ENCODE results near the gene PKNOX2. TPM values are rescaled to one million over a fixed set of nuclear protein-coding genes. Genes with fewer than 3 reads are reported as not detected.

PKNOX2 gene
- total and polyA plus RNA-seq, 10 of the 15 experiments (the other 5 are each of a cell fraction or from before 2014, with no cell fraction given): not detected

GRCh38 chr11:125301346-125301745 lies 136.8 kb downstream of the PKNOX2 start (continued):
- TF ChIP-seq, protein P1, sequence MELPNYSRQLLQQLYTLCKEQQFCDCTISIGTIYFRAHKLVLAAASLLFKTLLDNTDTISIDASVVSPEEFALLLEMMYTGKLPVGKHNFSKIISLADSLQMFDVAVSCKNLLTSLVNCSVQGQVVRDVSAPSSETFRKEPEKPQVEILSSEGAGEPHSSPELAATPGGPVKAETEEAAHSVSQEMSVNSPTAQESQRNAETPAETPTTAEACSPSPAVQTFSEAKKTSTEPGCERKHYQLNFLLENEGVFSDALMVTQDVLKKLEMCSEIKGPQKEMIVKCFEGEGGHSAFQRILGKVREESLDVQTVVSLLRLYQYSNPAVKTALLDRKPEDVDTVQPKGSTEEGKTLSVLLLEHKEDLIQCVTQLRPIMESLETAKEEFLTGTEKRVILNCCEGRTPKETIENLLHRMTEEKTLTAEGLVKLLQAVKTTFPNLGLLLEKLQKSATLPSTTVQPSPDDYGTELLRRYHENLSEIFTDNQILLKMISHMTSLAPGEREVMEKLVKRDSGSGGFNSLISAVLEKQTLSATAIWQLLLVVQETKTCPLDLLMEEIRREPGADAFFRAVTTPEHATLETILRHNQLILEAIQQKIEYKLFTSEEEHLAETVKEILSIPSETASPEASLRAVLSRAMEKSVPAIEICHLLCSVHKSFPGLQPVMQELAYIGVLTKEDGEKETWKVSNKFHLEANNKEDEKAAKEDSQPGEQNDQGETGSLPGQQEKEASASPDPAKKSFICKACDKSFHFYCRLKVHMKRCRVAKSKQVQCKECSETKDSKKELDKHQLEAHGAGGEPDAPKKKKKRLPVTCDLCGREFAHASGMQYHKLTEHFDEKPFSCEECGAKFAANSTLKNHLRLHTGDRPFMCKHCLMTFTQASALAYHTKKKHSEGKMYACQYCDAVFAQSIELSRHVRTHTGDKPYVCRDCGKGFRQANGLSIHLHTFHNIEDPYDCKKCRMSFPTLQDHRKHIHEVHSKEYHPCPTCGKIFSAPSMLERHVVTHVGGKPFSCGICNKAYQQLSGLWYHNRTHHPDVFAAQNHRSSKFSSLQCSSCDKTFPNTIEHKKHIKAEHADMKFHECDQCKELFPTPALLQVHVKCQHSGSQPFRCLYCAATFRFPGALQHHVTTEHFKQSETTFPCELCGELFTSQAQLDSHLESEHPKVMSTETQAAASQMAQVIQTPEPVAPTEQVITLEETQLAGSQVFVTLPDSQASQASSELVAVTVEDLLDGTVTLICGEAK (IDR thresholded peaks at IDR 0.05; ENCODE audit: borderline replicate concordance): no peak
- TF ChIP-seq, protein P2, sequence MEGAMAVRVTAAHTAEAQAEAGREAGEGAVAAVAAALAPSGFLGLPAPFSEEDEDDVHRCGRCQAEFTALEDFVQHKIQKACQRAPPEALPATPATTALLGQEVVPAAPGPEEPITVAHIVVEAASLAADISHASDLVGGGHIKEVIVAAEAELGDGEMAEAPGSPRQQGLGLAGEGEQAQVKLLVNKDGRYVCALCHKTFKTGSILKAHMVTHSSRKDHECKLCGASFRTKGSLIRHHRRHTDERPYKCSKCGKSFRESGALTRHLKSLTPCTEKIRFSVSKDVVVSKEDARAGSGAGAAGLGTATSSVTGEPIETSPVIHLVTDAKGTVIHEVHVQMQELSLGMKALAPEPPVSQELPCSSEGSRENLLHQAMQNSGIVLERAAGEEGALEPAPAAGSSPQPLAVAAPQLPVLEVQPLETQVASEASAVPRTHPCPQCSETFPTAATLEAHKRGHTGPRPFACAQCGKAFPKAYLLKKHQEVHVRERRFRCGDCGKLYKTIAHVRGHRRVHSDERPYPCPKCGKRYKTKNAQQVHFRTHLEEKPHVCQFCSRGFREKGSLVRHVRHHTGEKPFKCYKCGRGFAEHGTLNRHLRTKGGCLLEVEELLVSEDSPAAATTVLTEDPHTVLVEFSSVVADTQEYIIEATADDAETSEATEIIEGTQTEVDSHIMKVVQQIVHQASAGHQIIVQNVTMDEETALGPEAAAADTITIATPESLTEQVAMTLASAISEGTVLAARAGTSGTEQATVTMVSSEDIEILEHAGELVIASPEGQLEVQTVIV (IDR thresholded peaks at IDR 0.05; ENCODE audit: borderline replicate concordance, partially characterized antibody): no peak
- TF ChIP-seq ZSCAN29 (IDR thresholded peaks at IDR 0.05) (no peak), ETV6 (conservative IDR thresholded peaks at IDR 0.05 in 1 of 2, IDR thresholded peaks at IDR 0.05 in 1 of 2; ENCODE audit: borderline replicate concordance in 1 of 2, low read depth in 1 of 2) (no peak), ZBED1 (IDR thresholded peaks at IDR 0.05; ENCODE audit: borderline replicate concordance) (no peak), EP300 (IDR thresholded peaks at IDR 0.05; ENCODE audit: borderline replicate concordance in 1 of 2, control insufficient read depth in 1 of 2, low read depth in 2 of 2, low read length in 2 of 2) (no peak)
- TF ChIP-seq, protein P3, sequence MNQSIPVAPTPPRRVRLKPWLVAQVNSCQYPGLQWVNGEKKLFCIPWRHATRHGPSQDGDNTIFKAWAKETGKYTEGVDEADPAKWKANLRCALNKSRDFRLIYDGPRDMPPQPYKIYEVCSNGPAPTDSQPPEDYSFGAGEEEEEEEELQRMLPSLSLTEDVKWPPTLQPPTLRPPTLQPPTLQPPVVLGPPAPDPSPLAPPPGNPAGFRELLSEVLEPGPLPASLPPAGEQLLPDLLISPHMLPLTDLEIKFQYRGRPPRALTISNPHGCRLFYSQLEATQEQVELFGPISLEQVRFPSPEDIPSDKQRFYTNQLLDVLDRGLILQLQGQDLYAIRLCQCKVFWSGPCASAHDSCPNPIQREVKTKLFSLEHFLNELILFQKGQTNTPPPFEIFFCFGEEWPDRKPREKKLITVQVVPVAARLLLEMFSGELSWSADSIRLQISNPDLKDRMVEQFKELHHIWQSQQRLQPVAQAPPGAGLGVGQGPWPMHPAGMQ (IDR thresholded peaks at IDR 0.05; ENCODE audit: borderline replicate concordance): no peak

Data from GM12878 (cell line).